Stimulated activated CD8-positive, alpha-beta memory T cell treated with anti-CD3 and anti-CD28 coated beads, Interleukin-4, amount 100 ng/mL, for 1 hour (primary cell): ENCODE measurements around the gene LCN15.
"Not testable (repeated sequence)": the region's sequence is repeated elsewhere in the genome, so short reads cannot be mapped to it uniquely, and the experiment has no call there.

ENCODE experiments used
- DNase-seq, 2 donors: peaks; one replicate each; pipeline ENCODE4 v3.0.0-alpha.2; 2020; ENCODE audit warnings: low read depth in 2 of 2, low spot score in 1 of 2

The LCN15 gene

GRCh38 chr9:136794281-136794999 is 30.1 kb upstream of the LCN15 start:
- no peak for DNase-seq

GRCh38 chr9:136793086-136793946 is 29.0 kb upstream of the LCN15 start:
- no peak for DNase-seq

GRCh38 chr9:136792321-136793085 is 28.2 kb upstream of the LCN15 start:
- DNase-seq, result no peak

- DNase-seq, result peak; percentile 28 to 34
Observed at GRCh38 chr9:136791516-136792276, 27.4 kb upstream of the LCN15 start.

- peak; percentile 99 for DNase-seq
Observed at GRCh38 chr9:136790640-136791515, 26.6 kb upstream of the LCN15 start, which contains the start of gene TMEM141. TMEM141 (plus strand) TSS chr9:136791344; CDS start chr9:136791371, 27 bp downstream.

- DNase-seq, result no peak
Observed at GRCh38 chr9:136789523-136789937, 25.2 kb upstream of the LCN15 start.

- not testable (repeated sequence) for DNase-seq
Observed at GRCh38 chr9:136788644-136789522, 24.6 kb upstream of the LCN15 start.

GRCh38 chr9:136787690-136788400 is 23.5 kb upstream of the LCN15 start:
- DNase-seq, result peak; percentile 33 to 48

- DNase-seq, result not testable (repeated sequence)
Observed at GRCh38 chr9:136786983-136787382, 22.7 kb upstream of the LCN15 start.

GRCh38 chr9:136786451-136786850 is 22.1 kb upstream of the LCN15 start:
- no peak for DNase-seq

- DNase-seq, result not testable (repeated sequence)
Observed at GRCh38 chr9:136785565-136786355, 21.4 kb upstream of the LCN15 start.

- DNase-seq, result no peak
Observed at GRCh38 chr9:136784997-136785361, 20.7 kb upstream of the LCN15 start.

GRCh38 chr9:136784249-136784996 is 20.1 kb upstream of the LCN15 start:
- DNase-seq, result no peak

- DNase-seq, result no peak
Observed at GRCh38 chr9:136782452-136782851, 18.1 kb upstream of the LCN15 start.

GRCh38 chr9:136779808-136780207 is 15.5 kb upstream of the LCN15 start:
- DNase-seq, result no peak

GRCh38 chr9:136777359-136777758 is 13.0 kb upstream of the LCN15 start:
- no peak for DNase-seq

- DNase-seq, result no peak
Observed at GRCh38 chr9:136776947-136777346, 12.6 kb upstream of the LCN15 start.
